Trophoblast cell (in vitro differentiated cells and primary cell): Measurements from ENCODE around the gene HOATZ.

Experiments used
- DNase-seq, 2 donors: peaks; one replicate each; pipeline ENCODE4 v3.0.0-alpha.2; 2016
- H2AFZ ChIP-seq: 2 replicates; pipeline ENCODE4 v1.6.1; 2013; ENCODE audit warnings: low read length, moderate library complexity, mild to moderate bottlenecking; ENCODE audit not compliant: insufficient read depth, poor library complexity
- H2AK5ac ChIP-seq: 2 replicates; pipeline ENCODE4 v1.6.1; 2013; ENCODE audit warnings: mild to moderate bottlenecking, low read length
- H2BK120ac ChIP-seq: 2 replicates; pipeline ENCODE4 v1.6.1; 2013; ENCODE audit warnings: low read length, mild to moderate bottlenecking, moderate library complexity; ENCODE audit not compliant: insufficient read depth, poor library complexity
- H2BK12ac ChIP-seq: 2 replicates; pipeline ENCODE4 v1.6.1; 2013; ENCODE audit warnings: mild to moderate bottlenecking, low read length, moderate library complexity
- H2BK5ac ChIP-seq: 2 replicates; pipeline ENCODE4 v1.6.1; 2013; ENCODE audit warnings: low read length, low read depth, moderate library complexity, mild to moderate bottlenecking; ENCODE audit not compliant: poor library complexity
- H3K14ac ChIP-seq: 2 replicates; pipeline ENCODE4 v1.6.1; 2013; ENCODE audit warnings: mild to moderate bottlenecking, low read length
- H3K18ac ChIP-seq: 2 replicates; pipeline ENCODE4 v1.6.1; 2013; ENCODE audit warnings: mild to moderate bottlenecking, low read length
- H3K23ac ChIP-seq: 2 replicates; pipeline ENCODE4 v1.6.1; 2013; ENCODE audit warnings: low read length
- H3K27ac ChIP-seq: 2 replicates; pipeline ENCODE4 v1.5.1; 2013; ENCODE audit warnings: low read depth, mild to moderate bottlenecking, inconsistent platforms, low read length, moderate library complexity
- H3K27me3 ChIP-seq: 2 replicates; pipeline ENCODE4 v1.6.1; 2013; ENCODE audit warnings: inconsistent platforms, mild to moderate bottlenecking, low read length, moderate library complexity; ENCODE audit not compliant: insufficient read depth
- H3K36me3 ChIP-seq, 2 experiments: 1 replicate in 1 of 2; 2 replicates in 1 of 2; pipeline ENCODE4 v1.6.1; 2013; ENCODE audit warnings: low read length in 2 of 2, mild to moderate bottlenecking in 2 of 2, moderate library complexity in 1 of 2; ENCODE audit not compliant: insufficient read depth in 2 of 2, control insufficient read depth in 1 of 2
- H3K4ac ChIP-seq: 2 replicates; pipeline ENCODE4 v1.6.1; 2013; ENCODE audit warnings: low read depth, mild to moderate bottlenecking, low read length, moderate library complexity
- H3K4me1 ChIP-seq, 2 experiments: 1 replicate in 1 of 2; 2 replicates in 1 of 2; pipeline ENCODE4 v1.6.1; 2013; ENCODE audit warnings: low read length in 2 of 2, mild to moderate bottlenecking in 2 of 2, moderate library complexity in 1 of 2; ENCODE audit not compliant: insufficient read depth in 2 of 2, control insufficient read depth in 1 of 2
- H3K4me2 ChIP-seq: 2 replicates; pipeline ENCODE4 v1.6.1; 2013; ENCODE audit warnings: inconsistent platforms, mild to moderate bottlenecking, low read length, moderate library complexity
- H3K4me3 ChIP-seq: 2 replicates; pipeline ENCODE4 v1.5.1; 2013; ENCODE audit warnings: mild to moderate bottlenecking, low read depth, low read length, inconsistent platforms
- H3K79me1 ChIP-seq: one replicate; pipeline ENCODE4 v1.6.1; 2013; ENCODE audit warnings: low read length
- H3K79me2 ChIP-seq: 2 replicates; pipeline ENCODE4 v1.6.1; 2013; ENCODE audit warnings: low read length, mild to moderate bottlenecking; ENCODE audit not compliant: control insufficient read depth, insufficient read depth, poor library complexity
- H3K9ac ChIP-seq: 2 replicates; pipeline ENCODE4 v1.6.1; 2013; ENCODE audit warnings: mild to moderate bottlenecking, low read length
- H3K9me3 ChIP-seq: 2 replicates; pipeline ENCODE4 v1.6.1; 2013; ENCODE audit warnings: low read depth, mild to moderate bottlenecking, control low read depth, inconsistent platforms, low read length; ENCODE audit not compliant: insufficient read depth
- H4K12ac ChIP-seq: 2 replicates; pipeline ENCODE4 v1.6.1; 2013; ENCODE audit warnings: low read depth, mild to moderate bottlenecking, low read length, moderate library complexity
- H4K8ac ChIP-seq: 2 replicates; pipeline ENCODE4 v1.6.1; 2013; ENCODE audit warnings: low read depth, mild to moderate bottlenecking, low read length, moderate library complexity
- H4K91ac ChIP-seq: one replicate; pipeline ENCODE4 v1.6.1; 2013; ENCODE audit warnings: low read depth, mild to moderate bottlenecking, low read length, moderate library complexity
- WGBS: extraction: QIAGEN DNeasy Blood & Tissue Kit; methylation state at CpG from one replicate; pipeline ENCODE4 v1.1.7; 2013; ENCODE audit warnings: missing lambda C conversion rate; ENCODE audit not compliant: insufficient read length, insufficient coverage; ENCODE audit errors: extremely low coverage; 5-methylcytosine and 5-hydroxymethylcytosine counted together

HOATZ gene

DNA sequence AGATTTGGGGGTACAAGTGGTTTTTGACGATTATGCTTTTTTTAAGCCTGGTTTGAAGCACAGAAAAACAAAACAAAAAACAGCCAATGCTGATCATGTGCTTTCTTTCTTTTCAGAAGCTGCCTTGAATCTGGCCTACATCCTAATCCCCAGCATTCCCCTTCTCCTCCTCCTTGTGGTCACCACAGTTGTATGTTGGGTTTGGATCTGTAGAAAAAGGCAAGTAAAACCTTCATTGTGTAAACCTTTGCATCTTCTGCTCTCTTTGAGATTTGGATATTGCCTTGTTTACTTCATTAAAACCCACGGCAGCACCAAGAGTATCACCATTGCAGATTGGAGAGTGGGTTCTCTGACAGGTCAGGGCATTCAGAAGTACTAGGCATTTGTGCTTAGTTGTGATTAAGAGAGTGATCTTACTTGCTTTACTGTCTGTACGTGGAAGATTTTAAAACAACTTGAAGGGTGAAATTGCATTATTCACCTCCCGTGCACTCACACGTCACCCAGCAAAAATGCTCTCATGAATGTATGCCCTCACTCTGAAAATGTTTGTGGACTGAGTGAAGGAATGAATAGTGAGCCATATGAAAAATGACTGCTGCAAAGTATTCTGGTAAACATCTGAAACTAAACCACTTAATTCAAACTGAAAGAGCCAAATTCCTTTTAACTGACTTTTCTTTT lies 43.0 kb downstream of the HOATZ start:
- Histone ChIP-seq H3K14ac (no peak overlapping the region), H2BK12ac (no peak overlapping the region), H3K36me3 (peaks cover 19 to 40% of the 10 kb centered on the region in 2 experiments), H3K18ac (no peak overlapping the region), H2AFZ (no peak overlapping the region), H2BK5ac (no peak overlapping the region), H3K9ac (no peak overlapping the region), H4K91ac (no peak overlapping the region), H4K8ac (no peak overlapping the region), H3K4me3 (no peak overlapping the region), H3K79me1 (no peaks in the 10 kb centered on the region), H3K27ac (no peak overlapping the region), H2BK120ac (no peak overlapping the region), H4K12ac (no peak overlapping the region), H3K9me3 (peaks cover 2% of the 10 kb centered on the region), H3K23ac (no peak overlapping the region), H3K27me3 (no peaks in the 10 kb centered on the region), H3K79me2 (no peaks in the 10 kb centered on the region), H2AK5ac (no peak overlapping the region), H3K4ac (no peak overlapping the region), H3K4me2 (no peak overlapping the region), H3K4me1 (no peaks in the 10 kb centered on the region)
- DNase-seq: peak; percentile 86 to 96
- no CpG with 5 or more reads among the region's 5 CpGs for WGBS

DNA sequence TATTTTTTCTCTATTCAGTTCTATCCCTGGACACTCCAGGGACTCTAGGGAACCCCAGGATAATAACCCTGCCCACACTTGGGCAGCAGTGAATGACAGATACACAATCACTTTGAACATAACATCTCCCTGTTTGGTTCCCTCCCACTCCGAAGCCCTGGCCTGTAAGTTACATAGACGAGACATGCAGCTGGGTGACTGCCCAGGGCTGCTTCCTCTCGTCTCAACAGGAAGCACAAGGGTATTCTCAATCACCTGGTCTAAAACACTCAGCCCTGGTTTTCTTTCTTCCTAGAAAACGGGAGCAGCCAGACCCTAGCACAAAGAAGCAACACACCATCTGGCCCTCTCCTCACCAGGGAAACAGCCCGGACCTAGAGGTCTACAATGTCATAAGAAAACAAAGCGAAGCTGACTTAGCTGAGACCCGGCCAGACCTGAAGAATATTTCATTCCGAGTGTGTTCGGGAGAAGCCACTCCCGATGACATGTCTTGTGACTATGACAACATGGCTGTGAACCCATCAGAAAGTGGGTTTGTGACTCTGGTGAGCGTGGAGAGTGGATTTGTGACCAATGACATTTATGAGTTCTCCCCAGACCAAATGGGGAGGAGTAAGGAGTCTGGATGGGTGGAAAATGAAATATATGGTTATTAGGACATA lies 45.4 kb downstream of the HOATZ start:
- peaks cover 2% of the 10 kb centered on the region for H3K9me3 ChIP-seq
- no peak overlapping the region for H3K4me3 ChIP-seq
- H4K8ac ChIP-seq: no peak overlapping the region
- H3K27me3 ChIP-seq: no peaks in the 10 kb centered on the region
- no peaks in the 10 kb centered on the region for H3K79me1 ChIP-seq
- no peak overlapping the region for H2AK5ac ChIP-seq
- no peak overlapping the region for H3K14ac ChIP-seq
- H3K9ac ChIP-seq: no peak overlapping the region
- H4K91ac ChIP-seq: no peak overlapping the region
- H3K27ac ChIP-seq: no peak overlapping the region
- H4K12ac ChIP-seq: no peak overlapping the region
- no CpG with 5 or more reads among the region's 11 CpGs for WGBS
- no peak overlapping the region for H3K4ac ChIP-seq
- no peak overlapping the region for H2BK5ac ChIP-seq
- H3K36me3 ChIP-seq: peaks cover 19 to 47% of the 10 kb centered on the region in 2 experiments
- H2BK120ac ChIP-seq: no peak overlapping the region
- H3K23ac ChIP-seq: no peak overlapping the region
- no peaks in the 10 kb centered on the region for H3K79me2 ChIP-seq
- no peak for DNase-seq
- H3K18ac ChIP-seq: no peak overlapping the region
- no peak overlapping the region for H3K4me2 ChIP-seq
- no peaks in the 10 kb centered on the region for H3K4me1 ChIP-seq
- no peak overlapping the region for H2BK12ac ChIP-seq
- H2AFZ ChIP-seq: no peak overlapping the region

DNA sequence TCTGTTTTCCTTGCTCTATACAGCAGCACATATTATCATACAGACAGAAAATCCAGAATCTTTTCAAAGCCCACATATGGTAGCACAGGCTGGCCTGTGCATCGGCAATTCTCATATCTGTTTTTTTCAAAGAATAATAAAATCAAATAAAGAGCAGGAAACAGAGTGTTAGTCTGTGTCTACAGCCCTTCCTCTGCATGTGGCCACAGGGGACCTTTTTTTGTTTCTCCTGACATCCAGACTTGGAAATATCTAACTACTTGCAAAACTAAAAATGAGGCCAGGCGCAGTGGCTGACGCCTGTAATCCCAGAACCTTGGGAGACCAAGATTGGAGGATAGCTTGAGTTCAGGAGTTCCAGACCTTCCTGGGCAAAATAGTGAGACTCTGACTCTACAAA lies 46.2 kb downstream of the HOATZ start:
- Histone ChIP-seq H2AK5ac (no peak overlapping the region), H3K36me3 (peaks cover 18 to 43% of the 10 kb centered on the region in 2 experiments), H4K12ac (no peak overlapping the region), H4K91ac (no peak overlapping the region), H2BK5ac (no peak overlapping the region), H3K27ac (no peak overlapping the region), H4K8ac (no peak overlapping the region), H3K79me1 (no peaks in the 10 kb centered on the region), H3K14ac (no peak overlapping the region), H3K4me2 (no peak overlapping the region), H2AFZ (no peak overlapping the region), H3K79me2 (no peaks in the 10 kb centered on the region), H2BK12ac (no peak overlapping the region), H2BK120ac (no peak overlapping the region), H3K4me3 (no peak overlapping the region), H3K9me3 (peaks cover 2% of the 10 kb centered on the region), H3K18ac (no peak overlapping the region), H3K23ac (no peak overlapping the region), H3K9ac (no peak overlapping the region), H3K27me3 (no peaks in the 10 kb centered on the region), H3K4ac (no peak overlapping the region), H3K4me1 (no peaks in the 10 kb centered on the region)
- DNase-seq: no peak
- no CpG with 5 or more reads among the region's 3 CpGs for WGBS

DNA sequence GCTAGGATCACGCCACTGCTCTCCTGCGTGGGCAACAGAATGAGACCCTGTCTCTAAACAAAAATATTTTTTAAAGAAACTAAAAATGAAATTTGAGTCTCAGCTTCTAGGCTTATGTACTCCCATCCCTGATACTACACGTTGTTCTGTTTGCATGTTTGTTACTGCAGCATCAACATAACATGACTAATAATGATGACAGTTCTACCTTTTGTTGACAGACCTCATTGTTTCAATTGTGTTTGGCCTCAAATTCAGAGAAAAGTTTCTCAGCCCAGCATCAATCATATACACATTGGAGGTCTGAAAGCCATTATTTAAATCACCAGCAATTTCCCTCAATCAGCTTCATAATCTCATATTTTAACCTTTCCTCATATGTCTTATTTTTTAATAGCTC lies 46.7 kb downstream of the HOATZ start:
- Histone ChIP-seq H3K4me3 (no peak overlapping the region), H3K14ac (no peak overlapping the region), H3K27ac (no peak overlapping the region), H3K36me3 (peaks cover 13 to 38% of the 10 kb centered on the region in 2 experiments), H3K18ac (no peak overlapping the region), H4K91ac (no peak overlapping the region), H3K9me3 (no peaks in the 10 kb centered on the region), H3K79me2 (no peaks in the 10 kb centered on the region), H2BK12ac (no peak overlapping the region), H4K12ac (no peak overlapping the region), H3K27me3 (no peaks in the 10 kb centered on the region), H2AFZ (no peak overlapping the region), H3K4me2 (no peak overlapping the region), H2BK120ac (no peak overlapping the region), H3K23ac (no peak overlapping the region), H2BK5ac (no peak overlapping the region), H3K4ac (no peak overlapping the region), H2AK5ac (no peak overlapping the region), H3K4me1 (no peaks in the 10 kb centered on the region), H3K79me1 (no peaks in the 10 kb centered on the region), H3K9ac (no peak overlapping the region), H4K8ac (no peak overlapping the region)
- WGBS: no CpG with 5 or more reads among the region's 3 CpGs
- no peak for DNase-seq
